Vagina (tissue), 2 donors: Measurements from ENCODE around the gene SH2D3A. TPM values are rescaled to one million over a fixed set of nuclear protein-coding genes. Genes with fewer than 3 reads are reported as not detected.

Source experiments
- DNase-seq, 2 donors: peaks; one replicate each; pipeline ENCODE4 v3.0.0-alpha.2; 2017; ENCODE audit errors: extremely low spot score in 2 of 2
- H3K27ac ChIP-seq: fragments of 200-600 bp; sonication (generic); one replicate; pipeline ENCODE4 v1.5.1; 2019
- H3K27me3 ChIP-seq: fragments of 200-600 bp; sonication (generic); one replicate; pipeline ENCODE4 v1.5.1; 2019
- H3K36me3 ChIP-seq, 2 donors: fragments of 200-600 bp; sonication (generic); one replicate each; pipeline ENCODE4 v1.5.1; 2017 to 2019
- H3K4me1 ChIP-seq: fragments of 200-600 bp; sonication (generic); one replicate; pipeline ENCODE4 v1.5.1; 2019
- H3K4me3 ChIP-seq, 2 donors: fragments of 200-600 bp; sonication (generic); 1 replicate in 1 of 2; 2 replicates in 1 of 2; pipeline ENCODE4 v1.5.1; 2016 to 2019
- H3K9me3 ChIP-seq: fragments of 200-600 bp; sonication (generic); one replicate; pipeline ENCODE4 v1.5.1; 2019
- CTCF ChIP-seq, 3 experiments: fragments of 450-650 bp in 2 of 3; fragments of 200-600 bp in 1 of 3; sonication (generic) in 1 of 3; IDR thresholded peaks; one replicate each; pipeline ENCODE4 v1.5.1; 2017 to 2019; ENCODE audit warnings: antibody characterized with exemption in 3 of 3, mild to moderate bottlenecking in 2 of 3, moderate library complexity in 2 of 3
- POLR2A ChIP-seq, 2 donors: fragments of 450-650 bp; IDR thresholded peaks; one replicate each; pipeline ENCODE4 v1.6.1; 2017; ENCODE audit warnings: antibody characterized with exemption in 2 of 2, mild to moderate bottlenecking in 2 of 2, moderate library complexity in 2 of 2
- POLR2AphosphoS5 ChIP-seq, 2 donors: sonication (generic); formaldehyde crosslinking; IDR thresholded peaks; one replicate each; pipeline ENCODE4 v1.9.0; 2017; ENCODE audit warnings: antibody characterized with exemption in 2 of 2, mild to moderate bottlenecking in 2 of 2, low read depth in 1 of 2; ENCODE audit not compliant: insufficient read depth in 1 of 2
- intact Hi-C: fragments of 100-400 bp; cut with DNase I; formaldehyde crosslinking; loops from one replicate; pipeline ENCODE4 v1.15.1; 2023
- total RNA-seq: library from RNA; depleted of rRNA; stranded (reverse); fragments of >200 nt; gene quantifications from one replicate; pipeline ENCODE4 v1.2.3, GENCODE V29; 2016

Gene SH2D3A
- total RNA-seq, 1 donor from 2014 or later, result 21.9 TPM

- Histone ChIP-seq H3K27me3 (no peaks in the 10 kb centered on the region), H3K36me3 (no peaks in the 10 kb centered on the region), H3K27ac (no peak overlapping the region), H3K4me1 (no peaks in the 10 kb centered on the region), H3K4me3 (no peak overlapping the region), H3K9me3 (no peaks in the 10 kb centered on the region)
- DNase-seq, result no peak
- TF ChIP-seq POLR2A (IDR thresholded peaks at IDR 0.05), result no peak
- TF ChIP-seq POLR2AphosphoS5 (IDR thresholded peaks at IDR 0.05; ENCODE audit: insufficient read depth in 1 of 2, low read depth in 1 of 2), result no peak
- no peak for TF ChIP-seq CTCF (IDR thresholded peaks at IDR 0.05)
- intact Hi-C loops, result no loop called here
These were observed 23.2 kb upstream of the SH2D3A start for GRCh38 chr19:6790194-6791128.

- H3K36me3 ChIP-seq, result no peaks in the 10 kb centered on the region
- intact Hi-C loops, result no loop called here
- H3K27me3 ChIP-seq, result no peaks in the 10 kb centered on the region
- H3K27ac ChIP-seq, result no peak overlapping the region
- TF ChIP-seq CTCF (IDR thresholded peaks at IDR 0.05) (no peak), POLR2AphosphoS5 (IDR thresholded peaks at IDR 0.05; ENCODE audit: insufficient read depth in 1 of 2, low read depth in 1 of 2) (no peak), POLR2A (IDR thresholded peaks at IDR 0.05) (no peak)
- H3K4me1 ChIP-seq, result no peaks in the 10 kb centered on the region
- H3K4me3 ChIP-seq, result no peak overlapping the region
- no peak for DNase-seq
- H3K9me3 ChIP-seq, result no peaks in the 10 kb centered on the region
These were observed 21.7 kb upstream of the SH2D3A start for GRCh38 chr19:6788896-6789295.

GRCh38 chr19:6787393-6787792 lies 20.2 kb upstream of the SH2D3A start:
- H3K4me3 ChIP-seq, result no peak overlapping the region
- DNase-seq, result no peak
- H3K9me3 ChIP-seq, result no peaks in the 10 kb centered on the region
- TF ChIP-seq CTCF (IDR thresholded peaks at IDR 0.05) (no peak), POLR2A (IDR thresholded peaks at IDR 0.05) (no peak), POLR2AphosphoS5 (IDR thresholded peaks at IDR 0.05; ENCODE audit: insufficient read depth in 1 of 2, low read depth in 1 of 2) (no peak)
- no peak overlapping the region for H3K27ac ChIP-seq
- H3K27me3 ChIP-seq, result no peaks in the 10 kb centered on the region
- H3K36me3 ChIP-seq, result no peaks in the 10 kb centered on the region
- intact Hi-C loops, result no loop called here
- H3K4me1 ChIP-seq, result no peaks in the 10 kb centered on the region

GRCh38 chr19:6779206-6779605 lies 12.0 kb upstream of the SH2D3A start:
- intact Hi-C loops, result no loop called here
- no peaks in the 10 kb centered on the region for H3K4me1 ChIP-seq
- TF ChIP-seq CTCF (IDR thresholded peaks at IDR 0.05) (no peak), POLR2AphosphoS5 (IDR thresholded peaks at IDR 0.05; ENCODE audit: insufficient read depth in 1 of 2, low read depth in 1 of 2) (no peak), POLR2A (IDR thresholded peaks at IDR 0.05) (no peak)
- no peaks in the 10 kb centered on the region for H3K36me3 ChIP-seq
- no peak overlapping the region for H3K27ac ChIP-seq
- no peak for DNase-seq
- no peaks in the 10 kb centered on the region for H3K27me3 ChIP-seq
- no peaks in the 10 kb centered on the region for H3K9me3 ChIP-seq
- H3K4me3 ChIP-seq, result no peak overlapping the region

- intact Hi-C loops, result no loop called here
- DNase-seq, result no peak
- H3K9me3 ChIP-seq, result no peaks in the 10 kb centered on the region
- H3K4me1 ChIP-seq, result no peaks in the 10 kb centered on the region
- no peaks in the 10 kb centered on the region for H3K27me3 ChIP-seq
- H3K36me3 ChIP-seq, result no peaks in the 10 kb centered on the region
- H3K27ac ChIP-seq, result no peak overlapping the region
- TF ChIP-seq POLR2A (IDR thresholded peaks at IDR 0.05) (no peak), CTCF (IDR thresholded peaks at IDR 0.05) (no peak), POLR2AphosphoS5 (IDR thresholded peaks at IDR 0.05; ENCODE audit: insufficient read depth in 1 of 2, low read depth in 1 of 2) (no peak)
- H3K4me3 ChIP-seq, result no peak overlapping the region
These were observed 11.2 kb upstream of the SH2D3A start for GRCh38 chr19:6778386-6778785.
